Purkinje cell (primary cell): ENCODE data around the gene PGP. TPM values are rescaled to one million over a fixed set of nuclear protein-coding genes. Genes with fewer than 3 reads are reported as not detected.

Experiments
- polyA plus RNA-seq: library from polyadenylated mRNA; unstranded; fragments of >200 nt; fragmentation: Nextera tagmentation; gene quantifications from 2 replicates; pipeline ENCODE4 v1.2.1, GENCODE V29; 2014

Gene PGP
- 4.0 and 14.8 TPM in 2 replicates for polyA plus RNA-seq

DNA sequence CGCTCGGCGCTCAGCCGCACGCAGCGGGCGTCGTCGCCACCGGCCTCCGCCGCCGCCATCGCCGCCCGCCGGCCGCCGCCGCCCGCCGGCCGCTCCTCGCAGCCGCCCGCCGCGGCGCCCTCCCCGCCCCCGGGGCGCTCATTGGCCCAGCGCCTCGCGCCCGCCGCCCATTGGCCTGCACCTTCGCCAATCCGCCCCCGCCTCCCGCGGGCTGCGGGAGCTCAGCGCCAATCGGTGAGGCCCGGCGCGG, at the start of gene PGP:
PGP (minus strand) TSS at position 122 of the 250 bp plus-strand sequence; CDS start at position 59, 63 bp downstream.

DNA sequence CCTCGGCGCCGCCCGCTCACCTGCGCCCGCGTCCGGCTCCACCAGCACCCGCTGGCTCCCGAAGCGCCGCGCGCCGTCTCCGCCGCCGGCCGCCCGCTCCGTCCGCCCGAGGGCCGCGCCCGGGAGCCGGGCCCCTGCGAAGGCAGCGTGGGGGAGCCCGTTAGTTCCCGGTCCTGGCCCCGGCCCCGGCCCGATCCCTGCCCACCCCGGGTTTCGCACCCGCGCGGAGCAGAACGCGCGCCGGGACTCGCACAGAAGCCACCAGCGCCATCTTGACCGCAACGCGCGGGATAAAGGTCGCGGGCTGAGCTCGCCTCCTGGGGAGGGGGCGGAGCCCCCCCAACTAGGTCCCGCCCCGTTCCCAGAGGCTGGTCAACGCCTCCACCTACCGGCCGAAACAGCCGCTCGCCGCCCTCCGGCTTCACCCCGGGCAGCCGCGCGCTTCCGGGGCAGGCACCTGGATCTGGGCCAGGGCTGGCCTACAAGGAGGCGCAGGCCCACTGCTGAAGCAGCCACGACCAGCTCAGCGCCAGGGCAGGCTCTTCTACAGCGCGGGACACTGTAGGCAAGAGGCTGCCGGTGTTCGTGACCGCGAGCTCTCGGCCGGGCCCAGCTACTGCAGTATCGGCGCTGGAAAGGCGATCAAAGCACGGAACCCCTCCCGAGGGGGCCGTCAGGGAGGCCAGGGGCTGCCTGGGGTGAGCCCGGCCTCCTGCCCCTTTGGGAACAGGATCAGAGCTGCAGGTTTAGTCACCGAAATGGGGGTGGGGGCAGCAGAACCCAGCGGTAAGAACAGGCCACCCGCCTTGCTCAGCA, 36.9 kb upstream of the PGP start, which contains the start of gene ECI1:
ECI1 (minus strand) TSS at position 292 of the 816 bp plus-strand sequence; CDS start at position 271, 21 bp downstream.

DNA sequence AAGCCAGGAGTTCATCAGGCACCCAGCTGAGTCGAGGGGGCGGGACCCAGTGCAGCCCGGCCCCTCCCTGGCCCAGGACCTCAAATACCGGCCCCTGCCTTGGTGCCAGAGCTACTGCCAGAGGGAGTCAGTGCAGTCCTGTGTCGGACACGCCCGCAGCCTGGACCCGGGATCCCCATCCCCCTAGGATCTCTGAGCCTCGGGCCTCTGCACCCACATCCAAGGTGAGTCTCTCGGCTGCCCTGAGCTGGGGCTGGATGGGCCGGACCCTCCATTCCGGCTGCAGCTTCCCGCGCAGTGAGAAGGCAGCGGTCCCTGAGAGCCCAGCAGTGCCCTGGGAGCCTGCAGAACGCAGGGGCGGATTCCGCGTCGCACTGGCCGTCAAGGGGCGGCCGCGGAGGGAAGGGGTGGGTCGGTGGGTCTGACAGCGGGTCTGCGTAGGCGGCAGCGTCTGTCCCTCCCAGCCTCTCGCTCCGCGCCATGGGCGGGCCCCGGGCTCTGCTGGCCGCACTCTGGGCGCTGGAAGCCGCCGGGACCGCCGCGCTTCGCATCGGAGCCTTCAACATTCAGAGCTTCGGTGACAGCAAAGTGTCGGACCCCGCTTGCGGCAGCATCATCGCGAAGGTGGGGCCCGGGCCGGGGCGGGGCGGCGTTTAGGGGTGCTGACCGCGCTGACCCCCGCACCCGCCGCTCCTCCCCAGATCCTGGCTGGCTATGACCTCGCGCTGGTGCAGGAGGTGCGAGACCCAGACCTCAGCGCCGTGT, 21.9 kb upstream of the PGP start, which contains the start of gene DNASE1L2:
DNASE1L2 (plus strand) TSS at position 108 of the 765 bp plus-strand sequence; CDS start at position 481, 373 bp downstream.

DNA sequence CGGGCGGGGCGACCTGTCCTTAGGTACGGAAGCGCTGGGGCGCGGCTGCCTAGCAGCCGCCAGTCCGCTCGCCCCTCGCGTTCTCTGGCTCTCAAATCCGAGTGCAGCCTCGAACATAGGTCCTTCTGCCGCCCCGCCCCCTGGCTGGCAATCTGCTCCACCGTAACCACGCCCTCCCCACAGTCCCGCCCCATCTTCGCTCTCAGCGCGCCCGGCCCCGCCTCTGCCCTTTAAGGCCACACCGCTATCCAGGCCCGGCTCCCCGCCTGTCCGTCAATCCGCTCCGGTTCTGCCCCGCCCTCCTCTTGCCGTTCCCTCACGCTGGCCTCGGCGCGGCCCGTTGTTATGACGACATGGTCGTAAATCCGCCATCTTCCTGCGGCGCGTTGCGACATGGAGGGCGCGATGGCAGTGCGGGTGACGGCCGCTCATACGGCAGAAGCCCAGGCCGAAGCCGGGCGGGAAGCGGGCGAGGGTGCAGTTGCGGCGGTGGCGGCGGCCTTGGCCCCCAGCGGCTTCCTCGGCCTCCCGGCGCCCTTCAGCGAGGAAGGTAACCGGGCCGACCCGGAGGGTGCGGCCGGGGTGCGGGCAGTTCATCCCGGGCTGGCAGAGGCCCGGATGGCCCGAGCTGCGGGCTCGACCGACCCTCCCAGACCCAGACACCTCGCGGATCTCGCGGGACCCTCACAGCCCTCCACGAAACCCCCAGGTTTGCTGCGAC, 8.7 kb upstream of the PGP start, which contains the start of gene E4F1:
E4F1 (plus strand) TSS at position 371 of the 721 bp plus-strand sequence; CDS start at position 394, 23 bp downstream.

DNA sequence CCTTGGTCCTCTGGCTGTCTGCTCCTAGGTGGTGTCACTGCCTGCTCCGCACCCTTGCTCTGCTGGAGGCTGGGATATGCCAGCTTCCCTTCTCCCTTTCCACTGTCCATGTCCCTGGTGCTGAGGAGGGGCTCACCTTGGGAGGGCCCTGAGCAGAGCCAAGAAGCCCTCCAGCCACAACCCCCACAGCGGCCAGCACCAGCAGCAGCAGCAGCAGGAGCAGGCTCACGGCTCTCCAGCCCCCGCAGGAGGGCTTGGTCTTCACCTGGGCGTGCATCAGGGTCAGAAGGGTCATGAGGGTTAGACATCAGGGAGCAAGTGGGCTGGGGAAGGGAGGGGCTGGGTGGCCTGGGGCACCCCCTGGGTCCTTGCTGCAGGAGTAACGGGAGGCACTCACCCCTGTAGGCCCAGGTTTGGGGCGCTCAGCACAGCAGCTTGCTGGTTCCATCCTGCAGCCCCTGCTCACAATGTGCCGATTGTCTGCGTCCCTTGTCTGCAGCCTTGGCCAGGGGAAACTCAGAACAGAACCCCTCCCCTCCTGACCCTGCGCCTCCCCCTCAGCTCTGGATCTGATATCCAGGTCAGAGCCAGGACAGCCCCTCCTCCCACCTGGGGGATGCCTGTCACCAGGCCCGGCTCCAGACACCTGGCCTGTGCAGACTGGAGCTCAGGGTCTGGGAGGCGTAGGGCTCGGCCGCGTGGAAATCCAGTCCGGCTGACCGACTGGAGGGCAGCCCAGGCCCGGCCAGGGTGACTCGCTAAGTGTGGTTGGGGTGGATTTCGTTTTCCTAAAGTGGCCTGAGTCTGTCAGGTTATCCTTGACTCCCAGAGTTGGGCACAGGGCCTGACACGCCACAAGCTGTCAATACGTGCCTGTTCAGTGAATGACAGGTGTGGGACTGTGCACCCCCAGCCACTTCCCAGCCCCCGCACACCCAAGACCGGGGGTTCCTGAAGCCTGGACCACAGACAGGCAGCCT, 4.0 kb downstream of the PGP start, which contains the start of gene BRICD5:
BRICD5 (minus strand) TSS at position 478 of the 980 bp plus-strand sequence; CDS start at position 448, 30 bp downstream.

DNA sequence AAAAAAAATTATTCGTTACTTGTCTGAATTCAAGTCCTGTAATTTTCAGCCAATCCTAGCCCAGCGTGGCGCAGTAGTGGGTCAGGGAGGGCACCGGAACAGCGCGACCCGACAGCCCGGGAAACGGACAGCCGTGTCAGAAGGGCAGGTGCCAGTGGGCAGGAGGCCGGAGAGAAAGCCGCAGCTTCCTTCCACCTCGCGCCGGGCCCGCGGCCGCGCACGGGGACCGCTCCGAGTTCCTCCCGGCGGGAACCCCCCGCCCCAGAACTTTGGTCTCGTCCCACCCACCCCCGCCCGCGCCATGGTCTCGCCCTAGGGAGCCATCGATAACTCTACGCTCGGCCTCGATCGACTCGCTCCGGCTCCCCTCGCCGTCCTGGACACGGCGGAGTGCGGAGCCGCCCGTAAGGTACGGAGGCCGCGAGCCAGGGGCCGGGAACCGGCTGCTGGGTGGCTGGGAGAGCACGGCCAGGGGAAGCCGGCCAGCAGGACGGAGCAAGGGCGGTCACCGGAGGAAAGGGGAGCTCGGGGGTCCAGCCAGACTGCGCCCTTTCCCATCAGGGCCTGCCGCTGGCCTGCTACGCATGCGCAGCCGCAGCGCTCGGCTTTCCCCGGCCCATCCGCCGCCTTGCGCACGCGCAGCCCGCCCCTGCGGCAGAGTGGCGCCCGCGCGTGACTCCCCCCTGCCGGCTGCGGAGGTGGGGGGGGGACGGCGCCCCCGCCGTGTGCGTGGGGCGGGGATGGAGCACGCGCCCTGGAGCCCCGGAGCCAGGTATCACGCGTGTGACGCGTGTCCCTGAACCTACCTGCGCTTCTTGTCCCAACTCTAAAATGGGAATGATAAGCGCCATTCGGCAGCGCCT, 9.3 kb downstream of the PGP start, which contains the start of gene MLST8:
MLST8 (plus strand) TSS at position 351 of the 863 bp plus-strand sequence. CDS start 632 bp downstream, outside the sequence.

DNA sequence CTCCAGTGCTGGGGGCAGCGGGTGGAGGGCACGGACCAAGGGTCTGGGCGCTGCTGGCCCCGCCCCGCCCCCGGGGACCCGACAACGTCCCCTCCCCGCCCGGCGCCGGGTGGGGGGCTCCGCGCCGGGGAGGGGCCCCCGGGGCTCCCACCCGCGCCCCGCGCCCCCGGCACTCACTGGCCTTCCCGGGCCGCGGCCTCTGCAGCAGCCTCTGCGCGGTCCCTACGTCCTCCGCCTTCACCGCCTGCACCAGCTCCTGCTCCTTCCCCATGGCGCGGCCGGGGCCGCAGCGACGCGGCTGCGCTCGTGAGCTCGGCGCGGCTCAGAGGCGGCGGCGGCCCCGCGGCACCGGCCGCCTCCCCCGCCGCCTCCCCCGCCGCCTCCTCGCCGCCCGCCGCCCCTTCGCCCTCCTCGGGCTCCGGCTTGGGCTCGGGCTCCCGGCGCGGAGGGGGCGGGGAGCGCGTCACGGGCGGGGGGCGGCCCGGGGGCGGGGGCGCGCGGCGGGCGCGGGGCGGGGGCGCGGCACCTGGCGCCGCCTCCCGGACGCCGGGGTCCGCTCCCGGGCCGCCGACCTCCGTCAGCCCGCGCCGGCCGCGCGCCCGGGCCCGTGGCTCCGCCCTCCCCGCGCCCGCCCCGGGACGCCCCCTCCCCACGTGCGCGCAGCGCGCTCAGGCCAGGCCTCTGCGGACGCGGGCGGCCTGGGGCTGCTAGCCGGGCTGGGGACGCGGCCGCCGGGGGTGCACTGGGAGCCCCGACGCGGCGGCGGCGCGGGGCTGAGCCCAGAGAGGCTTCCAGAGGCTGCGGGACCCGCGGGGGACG, 18.3 kb downstream of the PGP start, which contains the start of gene CASKIN1:
CASKIN1 (minus strand) TSS at position 444 of the 819 bp plus-strand sequence; CDS start at position 271, 173 bp downstream.

Other genes with a start within 250 kb of the PGP start
- not detected in 2 replicates for gene RNF151, start 248.0 kb downstream of the PGP start, polyA plus RNA-seq
- 1.8 and 5.1 TPM in 2 replicates for gene TBL3, start 242.8 kb downstream of the PGP start, polyA plus RNA-seq
- not detected in 2 replicates for gene NOXO1, start 233.4 kb downstream of the PGP start, polyA plus RNA-seq
- 1.4 and 2.1 TPM in 2 replicates for gene GFER, start 230.6 kb downstream of the PGP start, polyA plus RNA-seq
- gene SYNGR3, start 224.9 kb downstream of the PGP start, polyA plus RNA-seq = 80.6 and 82.4 TPM in 2 replicates
- 0.11 and 0.16 TPM in 2 replicates for gene ZNF598, start 205.0 kb downstream of the PGP start, polyA plus RNA-seq
- not detected in 2 replicates for gene NPW, start 195.1 kb downstream of the PGP start, polyA plus RNA-seq
- gene NHERF2, start 187.9 kb downstream of the PGP start, polyA plus RNA-seq = 1.0 and 1.3 TPM in 2 replicates
- 8.1 and 19.5 TPM in 2 replicates for gene NTHL1, start 167.0 kb downstream of the PGP start, polyA plus RNA-seq
- gene TSC2, start 166.9 kb downstream of the PGP start, polyA plus RNA-seq = 31.7 and 32.6 TPM in 2 replicates
- gene PKD1, start 78.9 kb downstream of the PGP start, polyA plus RNA-seq = 0.20 and 3.1 TPM in 2 replicates
- gene RAB26, start 66.2 kb downstream of the PGP start, polyA plus RNA-seq = 15.1 TPM in 1 of 2 replicates, not detected in the other
- gene TRAF7, start 59.1 kb downstream of the PGP start, polyA plus RNA-seq = 0.74 and 1.9 TPM in 2 replicates
- 0.04 TPM in 1 of 2 replicates, not detected in the other for gene CASKIN1, start 18.2 kb downstream of the PGP start, polyA plus RNA-seq
- gene MLST8, start 9.4 kb downstream of the PGP start, polyA plus RNA-seq = 1.9 and 3.1 TPM in 2 replicates
- gene BRICD5, start 4.0 kb downstream of the PGP start, polyA plus RNA-seq = 0.97 TPM in 1 of 2 replicates, not detected in the other
- 0.77 and 3.6 TPM in 2 replicates for gene E4F1, start 8.8 kb upstream of the PGP start, polyA plus RNA-seq
- gene DNASE1L2, start 21.6 kb upstream of the PGP start, polyA plus RNA-seq = not detected in 2 replicates
- 2.8 and 7.7 TPM in 2 replicates for gene ECI1, start 36.7 kb upstream of the PGP start, polyA plus RNA-seq
- gene RNPS1, start 53.3 kb upstream of the PGP start, polyA plus RNA-seq = 41.4 and 45.7 TPM in 2 replicates
- 6.3 and 9.1 TPM in 2 replicates for gene ABCA3, start 125.9 kb upstream of the PGP start, polyA plus RNA-seq
- gene CCNF, start 214.6 kb upstream of the PGP start, polyA plus RNA-seq = 1.3 and 1.5 TPM in 2 replicates
- gene TEDC2, start 245.3 kb upstream of the PGP start, polyA plus RNA-seq = 0.21 and 0.22 TPM in 2 replicates